Suprapubic skin (tissue), 4 donors: ENCODE results near the gene IL17B. TPM values are rescaled to one million over a fixed set of nuclear protein-coding genes. Genes with fewer than 3 reads are reported as not detected.

Experiments used
- DNase-seq, 2 donors: peaks; one replicate each; pipeline ENCODE4 v3.0.0-alpha.2; 2019; ENCODE audit warnings: low spot score in 2 of 2
- H3K27ac ChIP-seq: fragments of 200-600 bp; sonication (generic); one replicate; pipeline ENCODE4 v1.5.1; 2019
- H3K27me3 ChIP-seq: fragments of 200-600 bp; sonication (generic); one replicate; pipeline ENCODE4 v1.5.1; 2019
- H3K36me3 ChIP-seq: fragments of 200-600 bp; sonication (generic); one replicate; pipeline ENCODE4 v1.5.1; 2019
- H3K4me1 ChIP-seq: fragments of 200-600 bp; sonication (generic); one replicate; pipeline ENCODE4 v1.5.1; 2019
- H3K4me3 ChIP-seq: fragments of 200-600 bp; sonication (generic); one replicate; pipeline ENCODE4 v1.5.1; 2019; ENCODE audit warnings: mild to moderate bottlenecking
- H3K9me3 ChIP-seq: fragments of 200-600 bp; sonication (generic); one replicate; pipeline ENCODE4 v1.5.1; 2019
- CTCF ChIP-seq, 2 donors: fragments of 200-600 bp in 1 of 2; fragments of 450-650 bp in 1 of 2; sonication (generic) in 1 of 2; IDR thresholded peaks; one replicate each; pipeline ENCODE4 v1.5.1; 2016 to 2019; ENCODE audit warnings: antibody characterized with exemption in 2 of 2, mild to moderate bottlenecking in 1 of 2, moderate library complexity in 1 of 2
- EP300 ChIP-seq: sonication (generic); formaldehyde crosslinking; IDR thresholded peaks from one replicate; pipeline ENCODE4 v1.6.1; 2017; ENCODE audit warnings: antibody characterized with exemption
- POLR2A ChIP-seq, 2 donors: fragments of 450-650 bp; IDR thresholded peaks; one replicate each; pipeline ENCODE4 v1.6.1; 2017; ENCODE audit warnings: antibody characterized with exemption in 2 of 2, mild to moderate bottlenecking in 2 of 2, moderate library complexity in 2 of 2
- POLR2AphosphoS5 ChIP-seq, 3 donors: sonication (generic); formaldehyde crosslinking; IDR thresholded peaks; one replicate each; pipeline ENCODE4 v1.6.1; 2017; ENCODE audit warnings: antibody characterized with exemption in 3 of 3
- WGBS: methylation state at CpG from one replicate; pipeline ENCODE4 v1.1.5; 2018; 5-methylcytosine and 5-hydroxymethylcytosine counted together
- total RNA-seq, 4 donors: library from RNA; depleted of rRNA; stranded (reverse); fragments of >200 nt; gene quantifications; one replicate each; pipeline ENCODE4 v1.1.0, GENCODE V29; 2016

IL17B gene
- total RNA-seq, 4 donors from 2014 or later = not detected

GRCh38 chr5:149413477-149414210, 34.6 kb upstream of the IL17B start:
- Histone ChIP-seq H3K4me3 (no peak overlapping the region), H3K9me3 (no peaks in the 10 kb centered on the region), H3K27ac (peak overlapping the region; percentile 11), H3K36me3 (no peaks in the 10 kb centered on the region), H3K27me3 (no peaks in the 10 kb centered on the region), H3K4me1 (peaks cover 6% of the 10 kb centered on the region)
- 90% methylated on average over 16 of the region's 16 CpGs for WGBS
- no peak for TF ChIP-seq POLR2AphosphoS5 (IDR thresholded peaks at IDR 0.05)
- no peak for TF ChIP-seq CTCF (IDR thresholded peaks at IDR 0.05)
- no peak for TF ChIP-seq EP300
- TF ChIP-seq POLR2A (IDR thresholded peaks at IDR 0.05) = no peak
- DNase-seq = no peak

GRCh38 chr5:149412783-149413476, 33.8 kb upstream of the IL17B start:
- no peaks in the 10 kb centered on the region for H3K36me3 ChIP-seq
- peak overlapping the region; percentile 42 for H3K4me3 ChIP-seq

GRCh38 chr5:149411738-149412519, 32.8 kb upstream of the IL17B start:
- peaks cover 7% of the 10 kb centered on the region for H3K4me1 ChIP-seq
- no peaks in the 10 kb centered on the region for H3K27me3 ChIP-seq
- no peak for DNase-seq
- WGBS = 86% methylated on average over 7 of the region's 9 CpGs
- H3K9me3 ChIP-seq = no peaks in the 10 kb centered on the region
- H3K27ac ChIP-seq = no peak overlapping the region
- TF ChIP-seq POLR2A (IDR thresholded peaks at IDR 0.05) = no peak
- no peak for TF ChIP-seq EP300
- no peak for TF ChIP-seq POLR2AphosphoS5 (IDR thresholded peaks at IDR 0.05)
- no peak for TF ChIP-seq CTCF (IDR thresholded peaks at IDR 0.05)
- no peaks in the 10 kb centered on the region for H3K36me3 ChIP-seq
- peak overlapping the region; percentile 42 for H3K4me3 ChIP-seq

More at GRCh38 chr5:149412783-149413476, 33.8 kb upstream of the IL17B start:
- Histone ChIP-seq H3K27me3 (no peaks in the 10 kb centered on the region), H3K9me3 (no peaks in the 10 kb centered on the region), H3K4me1 (peaks cover 6% of the 10 kb centered on the region), H3K27ac (peak overlapping the region; percentile 11)
- WGBS = 88% methylated on average over 8 of the region's 8 CpGs
- no peak for TF ChIP-seq POLR2A (IDR thresholded peaks at IDR 0.05)
- no peak for TF ChIP-seq POLR2AphosphoS5 (IDR thresholded peaks at IDR 0.05)
- TF ChIP-seq EP300 = no peak
- TF ChIP-seq CTCF (IDR thresholded peaks at IDR 0.05) = no peak
- no peak for DNase-seq

- Histone ChIP-seq H3K27ac (peak overlapping the region; percentile 19), H3K4me1 (peaks cover 9% of the 10 kb centered on the region), H3K9me3 (no peaks in the 10 kb centered on the region), H3K36me3 (no peaks in the 10 kb centered on the region), H3K27me3 (no peaks in the 10 kb centered on the region), H3K4me3 (peak overlapping the region; percentile 42)
- WGBS = 65% methylated on average over 15 of the region's 15 CpGs
- DNase-seq = no peak
- TF ChIP-seq CTCF (IDR thresholded peaks at IDR 0.05) (no peak), EP300 (no peak), POLR2AphosphoS5 (IDR thresholded peaks at IDR 0.05) (no peak), POLR2A (IDR thresholded peaks at IDR 0.05) (no peak)
These were observed 31.8 kb upstream of the IL17B start for GRCh38 chr5:149410721-149411432.
